ENCODE data around the gene ATG10. TPM values are rescaled to one million over a fixed set of nuclear protein-coding genes. Genes with fewer than 3 reads are reported as not detected.
"Not testable (repeated sequence)": the region's sequence is repeated elsewhere in the genome, so short reads cannot be mapped to it uniquely, and the experiment has no call there.

ATG10 gene
- total RNA-seq, 1 experiment from 2014 or later = 7.2 TPM

GRCh38 chr5:82222597-82223574 is 251.1 kb downstream of the ATG10 start:
- DNase-seq (ENCODE audit: low read depth) = peak; percentile 7

DNA sequence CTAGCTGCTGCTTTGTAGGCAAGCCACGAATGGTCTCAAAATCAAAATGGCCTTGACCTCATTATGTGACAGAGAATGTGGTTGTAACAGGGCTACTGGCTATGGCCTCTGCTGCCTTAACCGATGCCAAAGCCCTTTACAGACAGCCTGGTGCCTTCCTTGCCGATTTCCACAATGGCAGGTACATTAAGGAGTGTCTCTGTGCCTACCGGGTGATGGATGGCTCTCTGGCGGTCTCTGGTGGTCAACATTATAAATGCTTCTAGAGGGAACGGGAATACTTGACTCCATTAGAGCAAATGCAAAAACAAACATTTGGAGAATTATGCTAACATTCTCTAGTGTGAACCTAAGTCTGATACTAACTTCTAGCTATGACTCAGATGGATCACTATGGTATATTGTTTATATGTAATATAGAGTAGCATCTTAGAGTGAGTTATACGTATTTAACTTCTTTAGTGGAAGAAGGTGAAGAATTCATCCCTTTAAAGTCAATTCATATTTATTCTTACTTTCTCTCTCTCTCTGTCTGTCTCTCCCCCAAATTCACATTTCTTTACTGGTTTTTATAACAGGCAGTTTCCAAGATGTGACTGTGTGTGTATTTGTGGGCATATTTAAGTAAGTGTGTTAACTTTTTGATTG is 253.8 kb downstream of the ATG10 start:
- peak; percentile 65 for DNase-seq (ENCODE audit: low read depth)

- no peak for DNase-seq (ENCODE audit: low read depth)
Observed at GRCh38 chr5:82234885-82235284, 263.1 kb downstream of the ATG10 start.

- no peak for DNase-seq (ENCODE audit: low read depth)
Observed at GRCh38 chr5:82244151-82244550, 272.3 kb downstream of the ATG10 start.

GRCh38 chr5:82244854-82245635 is 273.2 kb downstream of the ATG10 start:
- DNase-seq (ENCODE audit: low read depth) = no peak

DNA sequence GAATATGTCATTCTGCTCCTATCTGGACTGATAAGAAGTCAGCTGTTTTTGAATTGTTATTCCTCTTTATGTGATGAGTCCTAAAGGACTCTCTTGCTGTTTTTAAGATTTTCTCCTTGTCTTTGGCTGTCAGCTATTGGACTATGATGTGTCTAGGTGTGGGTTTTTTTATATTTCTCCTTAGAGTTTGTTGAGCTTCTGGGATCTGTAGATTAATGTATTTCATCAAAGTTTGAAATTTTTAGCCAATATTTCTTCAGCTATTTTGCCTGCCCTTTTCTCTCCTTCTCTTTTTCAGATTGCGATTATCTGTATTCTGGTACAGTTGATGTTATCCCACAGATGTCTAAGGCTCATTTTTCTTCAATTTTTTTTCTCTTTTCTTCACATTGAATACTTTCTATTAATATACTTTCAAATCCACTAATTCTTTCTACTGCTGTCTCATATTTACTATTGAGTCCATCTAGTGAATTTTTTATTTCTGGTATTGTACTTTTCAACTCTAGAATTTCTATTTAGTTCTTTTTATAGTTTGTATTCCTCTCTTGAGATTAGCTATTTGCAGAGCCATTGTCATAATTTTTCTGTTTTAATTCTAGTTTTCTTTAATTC is 275.2 kb downstream of the ATG10 start:
- DNase-seq (ENCODE audit: low read depth) = no peak

GRCh38 chr5:82252744-82253143 is 280.9 kb downstream of the ATG10 start:
- DNase-seq (ENCODE audit: low read depth) = no peak

DNA sequence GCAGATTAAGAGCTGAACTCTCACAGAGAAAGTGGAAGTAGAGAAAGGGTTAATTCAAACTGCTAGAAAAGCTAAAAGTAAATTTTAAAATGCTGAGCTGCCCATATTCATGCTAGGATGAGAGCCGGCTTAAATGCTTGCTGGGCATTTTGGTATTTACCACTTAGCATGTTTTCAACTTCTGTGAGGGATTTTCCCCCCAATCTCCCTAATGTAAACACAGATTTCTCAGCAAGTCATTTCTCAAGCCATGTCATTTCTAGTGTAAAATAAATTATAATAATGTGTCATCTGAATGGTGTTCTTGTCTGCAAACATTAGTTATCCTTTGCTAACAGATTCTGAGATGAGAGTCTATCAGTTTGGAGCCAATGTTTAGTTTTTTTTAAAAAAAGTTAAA is 284.0 kb downstream of the ATG10 start:
- DNase-seq (ENCODE audit: low read depth) = no peak

- no peak for DNase-seq (ENCODE audit: low read depth)
Observed at GRCh38 chr5:82257247-82257646, 285.4 kb downstream of the ATG10 start.

- no peak for DNase-seq (ENCODE audit: low read depth)
Observed at GRCh38 chr5:82257729-82258128, 285.9 kb downstream of the ATG10 start.

GRCh38 chr5:82259172-82259800 is 287.5 kb downstream of the ATG10 start:
- peak; percentile 18 for DNase-seq (ENCODE audit: low read depth)

DNA sequence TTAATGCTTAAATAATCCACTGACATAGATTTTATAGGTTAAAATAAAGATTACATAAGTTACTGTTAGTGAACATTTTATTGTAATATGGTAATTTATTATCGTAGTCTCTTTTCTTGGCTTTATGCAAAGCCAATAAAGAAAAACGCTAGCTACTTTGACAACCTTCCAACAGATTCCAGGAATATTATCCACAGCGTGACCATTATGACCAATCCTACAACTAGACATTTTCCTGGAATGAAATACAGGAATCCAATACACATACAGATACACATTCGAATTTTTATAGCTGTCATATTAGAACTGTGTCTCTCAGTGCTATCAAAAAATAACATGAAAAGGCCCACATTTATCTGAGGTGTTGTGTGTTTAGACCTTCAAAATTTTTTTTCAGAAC is 293.2 kb downstream of the ATG10 start:
- DNase-seq (ENCODE audit: low read depth) = no peak

DNA sequence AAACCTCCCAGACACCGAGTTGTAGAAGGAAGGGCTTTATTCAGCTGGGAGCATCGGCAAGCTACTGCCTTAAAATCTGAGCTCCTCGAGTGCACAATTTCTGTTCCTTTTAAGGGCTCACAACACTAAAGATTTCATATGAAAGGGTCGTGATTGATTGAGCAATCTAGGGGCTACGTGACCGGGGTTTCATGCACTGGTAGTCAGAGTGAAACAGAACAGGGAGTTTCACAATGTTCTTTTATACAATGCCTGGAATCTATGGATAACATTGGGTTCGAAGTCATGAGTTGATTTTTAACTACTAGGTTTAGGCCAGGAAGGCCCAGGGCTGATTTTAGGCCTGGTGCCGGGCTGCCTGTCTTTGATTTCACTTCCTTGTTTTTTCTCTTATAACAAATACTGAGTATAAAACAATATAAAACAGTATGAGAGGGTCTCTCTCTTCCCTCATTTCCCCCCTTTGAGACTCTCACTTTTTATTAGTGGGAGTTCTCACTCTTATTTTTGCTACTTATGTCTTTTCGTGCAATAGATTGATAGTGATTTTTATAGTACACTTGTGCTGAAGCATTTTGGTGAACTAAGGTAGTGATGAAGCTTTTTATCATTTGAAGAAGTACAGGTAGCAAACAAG is 295.6 kb downstream of the ATG10 start:
- not testable (repeated sequence) for DNase-seq (ENCODE audit: low read depth)

DNA sequence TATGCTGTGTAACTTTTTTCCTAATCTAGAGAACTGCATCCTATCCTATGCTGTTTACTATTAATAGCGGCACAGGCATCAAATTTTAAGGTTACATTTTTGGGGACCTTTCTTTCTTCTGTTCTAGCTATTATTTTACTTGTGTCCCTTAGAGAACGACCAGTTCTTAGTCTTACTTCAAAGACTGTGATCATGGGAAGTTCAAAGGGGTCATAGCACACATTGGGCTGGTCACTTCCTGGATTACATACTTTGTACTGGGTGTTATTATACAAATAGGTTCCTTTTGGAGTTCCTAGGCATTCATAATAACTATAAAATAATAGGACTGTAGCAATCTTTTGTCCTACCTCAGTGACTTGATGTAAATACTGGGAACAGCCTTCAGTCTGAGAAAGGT is 297.5 kb downstream of the ATG10 start:
- DNase-seq (ENCODE audit: low read depth) = not testable (repeated sequence)

DNA sequence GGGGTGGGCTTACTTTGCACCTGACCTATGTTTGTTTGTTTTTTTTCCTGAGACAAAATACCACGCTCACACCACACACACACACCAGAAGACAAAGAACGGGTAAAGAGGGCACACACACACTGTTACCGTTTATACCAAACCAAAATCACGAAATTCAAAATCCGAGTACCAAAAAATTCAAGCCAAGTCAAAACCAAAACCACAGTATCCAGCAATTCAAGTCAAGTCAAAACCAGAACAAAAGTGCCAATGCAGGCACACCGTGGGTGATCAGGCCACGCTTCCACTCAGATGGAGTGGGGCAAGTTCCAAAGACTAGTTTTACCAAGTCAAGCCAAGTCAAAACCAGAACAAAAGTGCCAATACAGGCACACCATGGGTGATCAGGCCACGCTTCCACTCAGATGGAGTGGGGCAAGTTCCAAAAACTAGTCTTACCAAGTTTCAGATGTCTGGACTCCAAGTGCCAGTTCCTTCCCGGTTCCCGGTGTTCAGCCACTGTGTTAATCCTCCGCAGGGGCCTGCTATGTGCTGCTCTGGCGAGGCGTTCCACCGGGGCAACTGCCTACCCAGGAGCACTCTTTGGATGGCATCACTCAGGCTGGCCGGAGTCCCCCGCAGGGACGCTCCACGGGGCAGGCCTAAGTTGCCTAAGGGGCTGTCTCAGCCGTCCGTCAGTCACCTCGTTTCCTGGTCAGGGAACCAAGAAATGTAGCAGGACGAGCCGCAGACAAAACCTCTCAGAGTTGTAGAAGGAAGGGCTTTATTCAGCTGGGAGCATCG is 300.9 kb downstream of the ATG10 start:
- not testable (repeated sequence) for DNase-seq (ENCODE audit: low read depth)

DNA sequence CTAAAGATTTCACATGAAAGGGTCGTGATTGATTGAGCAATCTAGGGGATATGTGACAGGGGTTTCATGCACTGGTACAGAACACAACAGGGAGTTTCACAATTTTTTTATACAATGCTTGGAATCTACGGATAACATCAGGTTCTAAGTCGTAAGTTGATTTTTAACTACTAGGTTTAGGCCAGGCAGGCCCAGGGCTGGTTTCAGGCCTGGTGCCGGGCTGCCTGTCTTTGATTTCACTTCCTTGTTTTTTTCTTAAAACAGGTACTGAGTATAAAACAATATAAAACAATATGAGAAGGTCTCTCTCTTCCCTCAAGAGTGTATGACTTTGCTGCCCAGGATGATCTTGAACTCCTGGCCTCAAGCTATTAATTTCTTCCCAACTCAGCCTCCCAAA is 301.6 kb downstream of the ATG10 start:
- DNase-seq (ENCODE audit: low read depth) = not testable (repeated sequence)

DNA sequence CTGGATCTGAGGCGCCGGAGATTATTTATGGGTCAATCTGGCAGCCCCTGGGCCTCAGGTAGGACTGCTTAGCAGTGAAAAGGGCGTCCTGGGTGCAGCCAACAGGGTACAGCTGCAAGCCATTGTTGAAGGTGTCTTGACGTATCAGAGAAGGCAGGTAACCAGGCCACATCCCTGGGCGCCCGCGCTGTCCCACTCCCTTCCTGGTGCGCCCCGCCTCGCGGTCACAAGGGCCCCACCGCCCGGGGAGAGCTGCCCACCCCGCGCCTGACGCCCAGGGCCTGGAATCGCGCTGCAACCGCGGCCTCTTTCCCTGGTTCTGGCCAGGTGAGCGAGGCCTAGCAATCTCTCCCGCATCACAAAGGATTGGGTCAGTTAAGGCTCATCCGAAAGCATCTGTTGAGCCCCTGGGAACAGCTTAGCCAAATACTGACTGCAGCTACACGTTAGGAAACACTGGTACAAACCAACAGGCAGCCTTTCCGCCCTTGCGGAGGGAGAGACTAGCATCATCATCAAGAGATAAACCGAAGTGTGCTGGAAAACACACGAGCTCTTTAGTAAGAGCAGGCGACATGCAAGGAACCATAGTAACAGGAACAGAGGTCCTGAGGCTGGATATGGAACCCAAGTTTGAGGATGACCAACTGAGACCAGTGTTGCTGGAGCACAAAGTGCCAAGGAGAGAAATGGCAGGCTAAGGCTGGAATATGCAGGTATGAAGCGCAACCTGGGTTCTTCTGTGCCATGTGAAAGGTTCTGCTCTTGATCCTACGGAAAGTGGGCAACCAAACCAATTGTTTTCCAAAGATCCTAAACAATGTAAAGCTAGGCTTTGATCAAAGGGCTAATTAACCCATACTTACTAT is 302.8 kb downstream of the ATG10 start:
- no peak for DNase-seq (ENCODE audit: low read depth)

DNA sequence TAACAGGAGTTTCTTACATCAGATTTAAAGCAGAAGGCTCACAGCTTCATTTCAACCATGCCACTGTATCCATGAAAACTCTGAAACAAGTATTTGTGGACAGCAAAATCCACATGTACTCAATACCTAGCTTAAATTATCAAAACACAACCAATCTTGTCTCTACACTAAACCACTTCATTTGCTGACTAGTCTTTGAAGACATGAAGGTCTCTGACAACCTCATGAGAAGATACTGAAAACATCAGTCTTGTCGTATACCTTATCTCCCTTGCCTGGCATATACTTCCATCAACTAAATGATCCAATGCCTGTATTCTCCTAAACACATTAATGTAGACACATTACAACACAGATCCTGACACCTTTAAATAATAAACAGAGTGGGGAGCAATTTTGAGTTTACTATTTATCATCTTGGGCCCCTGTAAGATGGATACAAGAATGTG is 303.4 kb downstream of the ATG10 start:
- no peak for DNase-seq (ENCODE audit: low read depth)
